ENCODE results near the gene PA2G4. TPM values are rescaled to one million over a fixed set of nuclear protein-coding genes. Genes with fewer than 3 reads are reported as not detected.

PA2G4 gene
- polyA plus RNA-seq, 2 of the 4 experiments (the other 2 are of a cell fraction), result 415 to 717 TPM

- ATAC-seq, result peak; percentile 36 to 45
- WGBS (ENCODE audit: missing lambda C conversion rate), result 1% methylated on average over 20 of the region's 20 CpGs
- Histone ChIP-seq H3K9me3 (no peaks in the 10 kb centered on the region), H3K4me3 (peak overlapping the region; percentile 76), H3K4me2 (peak overlapping the region; percentile 84), H3K4me1 (peaks cover 25% of the 10 kb centered on the region), H3K27ac (peak overlapping the region; percentile 87 to 89)
- no peak for FAIRE-seq
- POLR2A ChIA-PET, result interaction anchor here (0.9 to 2.0 kb wide), 11 partner anchors 10 to 155 kb away, joined by 3 to 40 read pairs (median 8); partner anchors contain the start of genes MYL6, MYL6B, PA2G4 and RAB5B
- CTCF ChIA-PET, result interaction anchor here (0.6 to 15.7 kb wide), 9 partner anchors 10 to 248 kb away, joined by 3 to 204 read pairs (median 6); partner anchors contain the start of genes MYL6, MYL6B, SMARCC2 and ZC3H10
- TF ChIP-seq FOSL2 (IDR thresholded peaks at IDR 0.05) (no peak), FOSL2 (CRISPR knock-in tag; IDR thresholded peaks at IDR 0.05) (peak; percentile 71), KDM5A (IDR thresholded peaks at IDR 0.05) (no peak), MAX (IDR thresholded peaks at IDR 0.05) (0 out of 2 replicates have a peak, but pooled peaks have one; percentile 8)
- peak in 1 of 2 experiments; percentile 29 for DNase-seq (ENCODE audit: low read depth in 1 of 2, low spot score in 1 of 2)
Measured at GRCh38 chr12:56128670-56129205, 24.4 kb downstream of the PA2G4 start.

- Histone ChIP-seq H3K4me1 (peaks cover 25% of the 10 kb centered on the region), H3K9me3 (no peaks in the 10 kb centered on the region), H3K4me2 (peak overlapping the region; percentile 84), H3K4me3 (peak overlapping the region; percentile 76), H3K27ac (peak overlapping the region; percentile 87 to 89)
- FAIRE-seq, result no peak
- ATAC-seq, result peak; percentile 45 to 51; a peak in 5 of 6 replicates
- DNase-seq (ENCODE audit: low read depth in 1 of 2, low spot score in 1 of 2), result peak; percentile 46 to 47
- TF ChIP-seq MAX (IDR thresholded peaks at IDR 0.05), result 0 out of 2 replicates have a peak, but pooled peaks have one; percentile 10
- TF ChIP-seq PBX3 (IDR thresholded peaks at IDR 0.05), result no peak
- ChIA-PET CTCF (interaction anchor here (0.8 to 15.7 kb wide), 6 partner anchors 9 to 82 kb away, joined by 3 to 204 read pairs (median 9); partner anchors contain the start of genes MYL6 and SMARCC2), POLR2A (interaction anchor here (1.9 to 2.0 kb wide), 2 partner anchors 29 to 93 kb away, joined by 10 to 14 read pairs; partner anchors contain the start of genes MYL6 and RNF41)
- WGBS (ENCODE audit: missing lambda C conversion rate), result 19% methylated on average over 19 of the region's 29 CpGs
Measured at GRCh38 chr12:56129206-56129941, 25.0 kb downstream of the PA2G4 start.

GRCh38 chr12:56129942-56130495, 25.7 kb downstream of the PA2G4 start:
- FAIRE-seq, result no peak
- POLR2A ChIA-PET, result no interaction called here
- 89% methylated on average over 22 of the region's 22 CpGs for WGBS (ENCODE audit: missing lambda C conversion rate)
- H3K4me2 ChIP-seq, result peak overlapping the region; percentile 84
- no peak for DNase-seq (ENCODE audit: low read depth in 1 of 2, low spot score in 1 of 2)
- H3K4me1 ChIP-seq, result peaks cover 25% of the 10 kb centered on the region
- no peak for ATAC-seq
- H3K9me3 ChIP-seq, result no peaks in the 10 kb centered on the region
- TF ChIP-seq EHMT2 (IDR thresholded peaks at IDR 0.05; ENCODE audit: low read depth) (no peak), RARB (CRISPR knock-in tag; IDR thresholded peaks at IDR 0.05) (no peak), MAZ (IDR thresholded peaks at IDR 0.05; ENCODE audit: borderline replicate concordance, low read depth, low read length) (no peak), EHF (CRISPR knock-in tag; IDR thresholded peaks at IDR 0.05) (no peak), RNF2 (IDR thresholded peaks at IDR 0.05; ENCODE audit: borderline replicate concordance, low read depth) (no peak), ESRRA (IDR thresholded peaks at IDR 0.05; ENCODE audit: borderline replicate concordance, low read length) (no peak), E2F6 (IDR thresholded peaks at IDR 0.05; ENCODE audit: borderline replicate concordance, low read depth) (no peak), JUN (IDR thresholded peaks at IDR 0.05) (no peak), PBX3 (IDR thresholded peaks at IDR 0.05) (no peak), POLR2AphosphoS2 (conservative IDR thresholded peaks at IDR 0.05; ENCODE audit: low read length) (no peak), TP53 (CRISPR knock-in tag; IDR thresholded peaks at IDR 0.05) (no peak), ATOH8 (CRISPR knock-in tag; IDR thresholded peaks at IDR 0.05; ENCODE audit: low read depth) (no peak), BCL3 (IDR thresholded peaks at IDR 0.05) (no peak), TFCP2L1 (CRISPR knock-in tag; IDR thresholded peaks at IDR 0.05) (no peak), NPAS2 (CRISPR knock-in tag; IDR thresholded peaks at IDR 0.05; ENCODE audit: borderline replicate concordance) (no peak), SREBF2 (IDR thresholded peaks at IDR 0.05) (no peak)
- CTCF ChIA-PET, result interaction anchor here (0.8 to 15.7 kb wide), 5 partner anchors 9 to 60 kb away, joined by 3 to 204 read pairs (median 12); partner anchors contain the start of genes MYL6 and SMARCC2
- peak overlapping the region in 1 of 2 experiments; percentile 89; a peak in 4 of 6 replicates for H3K27ac ChIP-seq
- peak overlapping the region; percentile 76; the same call in 1 of the 3 replicates for H3K4me3 ChIP-seq
